ENCODE data around the gene ZNF2.
A peak's percentile ranks its signal among the peaks of the same experiment; 100 is the strongest.

The ZNF2 gene

GRCh38 chr2:95207111-95207961 is 41.7 kb downstream of the ZNF2 start, which contains the start of gene ZNF892:
ZNF892 (plus strand) TSS chr2:95207521; CDS start chr2:95207816, 295 bp downstream.
- H3K4me3 ChIP-seq (ENCODE audit: low read length) = peak within 1 kb of the TSS; percentile 83
- peaks cover 9% of the 10 kb centered on the region for H3K4me1 ChIP-seq (ENCODE audit: insufficient read depth, low read length)
- peaks cover 34% of the 10 kb centered on the region for H3K36me3 ChIP-seq (ENCODE audit: insufficient read depth, low read length)
- peaks cover 14% of the 10 kb centered on the region for H3K27me3 ChIP-seq (ENCODE audit: insufficient read depth, low read length)
- H3K9ac ChIP-seq (ENCODE audit: low read depth, low read length) = peak within 1 kb of the TSS; percentile 86
- peaks cover 28% of the 10 kb centered on the region for H3K9me3 ChIP-seq (ENCODE audit: insufficient read depth, low read depth, low read length)
- WGBS = under 1% methylated on average over 74 of the region's 74 CpGs
- peak within 1 kb of the TSS; percentile 82 for H3K27ac ChIP-seq (ENCODE audit: low read depth, low read length)

- H3K36me3 ChIP-seq (ENCODE audit: insufficient read depth, low read length) = peaks cover 42% of the 10 kb centered on the region
- H3K27me3 ChIP-seq (ENCODE audit: insufficient read depth, low read length) = peaks cover 14% of the 10 kb centered on the region
- peaks cover 36% of the 10 kb centered on the region for H3K9me3 ChIP-seq (ENCODE audit: insufficient read depth, low read depth, low read length)
- WGBS = 75% methylated on average over 5 of the region's 6 CpGs
- peak overlapping the region; percentile 83 for H3K4me3 ChIP-seq (ENCODE audit: low read length)
- H3K9ac ChIP-seq (ENCODE audit: low read depth, low read length) = peak overlapping the region; percentile 86
- H3K4me1 ChIP-seq (ENCODE audit: insufficient read depth, low read length) = peaks cover 9% of the 10 kb centered on the region
- H3K27ac ChIP-seq (ENCODE audit: low read depth, low read length) = no peak overlapping the region
These were observed 42.5 kb downstream of the ZNF2 start for GRCh38 chr2:95208106-95208505.

GRCh38 chr2:95215018-95215612 is 49.5 kb downstream of the ZNF2 start:
- no peaks in the 10 kb centered on the region for H3K27me3 ChIP-seq (ENCODE audit: insufficient read depth, low read length)
- H3K4me3 ChIP-seq (ENCODE audit: low read length) = 0 out of 2 replicates have a peak overlapping the region, but pooled peaks have one; percentile 7
- H3K9me3 ChIP-seq (ENCODE audit: insufficient read depth, low read depth, low read length) = peaks cover 97% of the 10 kb centered on the region

GRCh38 chr2:95220449-95220848 is 54.8 kb downstream of the ZNF2 start:
- no peak overlapping the region for H3K27ac ChIP-seq (ENCODE audit: low read depth, low read length)
- H3K36me3 ChIP-seq (ENCODE audit: insufficient read depth, low read length) = peaks cover 53% of the 10 kb centered on the region
- H3K27me3 ChIP-seq (ENCODE audit: insufficient read depth, low read length) = no peaks in the 10 kb centered on the region
- WGBS = over 99% methylated on average over 3 of the region's 3 CpGs
- no peak overlapping the region for H3K9ac ChIP-seq (ENCODE audit: low read depth, low read length)
- no peaks in the 10 kb centered on the region for H3K4me1 ChIP-seq (ENCODE audit: insufficient read depth, low read length)
- H3K4me3 ChIP-seq (ENCODE audit: low read length) = no peak overlapping the region
- H3K9me3 ChIP-seq (ENCODE audit: insufficient read depth, low read depth, low read length) = peaks cover 86% of the 10 kb centered on the region

More at GRCh38 chr2:95215018-95215612, 49.5 kb downstream of the ZNF2 start:
- Histone ChIP-seq H3K4me1 (ENCODE audit: insufficient read depth, low read length) (no peaks in the 10 kb centered on the region), H3K9ac (ENCODE audit: low read depth, low read length) (no peak overlapping the region), H3K36me3 (ENCODE audit: insufficient read depth, low read length) (peaks cover 90% of the 10 kb centered on the region), H3K27ac (ENCODE audit: low read depth, low read length) (no peak overlapping the region)
- WGBS = 95% methylated on average over 6 of the region's 6 CpGs

GRCh38 chr2:95225658-95226057 is 60.0 kb downstream of the ZNF2 start:
- Histone ChIP-seq H3K27ac (ENCODE audit: low read depth, low read length) (no peak overlapping the region), H3K9ac (ENCODE audit: low read depth, low read length) (no peak overlapping the region), H3K9me3 (ENCODE audit: insufficient read depth, low read depth, low read length) (peaks cover 36% of the 10 kb centered on the region), H3K27me3 (ENCODE audit: insufficient read depth, low read length) (no peaks in the 10 kb centered on the region), H3K36me3 (ENCODE audit: insufficient read depth, low read length) (peaks cover 12% of the 10 kb centered on the region; the same call in 1 of the 2 replicates), H3K4me3 (ENCODE audit: low read length) (no peak overlapping the region), H3K4me1 (ENCODE audit: insufficient read depth, low read length) (no peaks in the 10 kb centered on the region)

GRCh38 chr2:95231723-95232122 is 66.1 kb downstream of the ZNF2 start:
- H3K27ac ChIP-seq (ENCODE audit: low read depth, low read length) = no peak overlapping the region
- no peaks in the 10 kb centered on the region for H3K4me1 ChIP-seq (ENCODE audit: insufficient read depth, low read length)
- H3K4me3 ChIP-seq (ENCODE audit: low read length) = no peak overlapping the region
- H3K27me3 ChIP-seq (ENCODE audit: insufficient read depth, low read length) = no peaks in the 10 kb centered on the region
- no peaks in the 10 kb centered on the region for H3K36me3 ChIP-seq (ENCODE audit: insufficient read depth, low read length)
- WGBS = 64% methylated on average over 3 of the region's 3 CpGs
- no peak overlapping the region for H3K9ac ChIP-seq (ENCODE audit: low read depth, low read length)
- H3K9me3 ChIP-seq (ENCODE audit: insufficient read depth, low read depth, low read length) = no peaks in the 10 kb centered on the region

- H3K9me3 ChIP-seq (ENCODE audit: insufficient read depth, low read depth, low read length) = no peaks in the 10 kb centered on the region
- 100% methylated on average over 1 of the region's 1 CpG for WGBS
- H3K27me3 ChIP-seq (ENCODE audit: insufficient read depth, low read length) = no peaks in the 10 kb centered on the region
- no peak overlapping the region for H3K9ac ChIP-seq (ENCODE audit: low read depth, low read length)
- no peak overlapping the region for H3K27ac ChIP-seq (ENCODE audit: low read depth, low read length)
- no peaks in the 10 kb centered on the region for H3K4me1 ChIP-seq (ENCODE audit: insufficient read depth, low read length)
- H3K36me3 ChIP-seq (ENCODE audit: insufficient read depth, low read length) = no peaks in the 10 kb centered on the region
- H3K4me3 ChIP-seq (ENCODE audit: low read length) = no peak overlapping the region
These were observed 66.6 kb downstream of the ZNF2 start for GRCh38 chr2:95232232-95232631.
